ENCODE measurements around the gene HPS4. TPM values are rescaled to one million over a fixed set of nuclear protein-coding genes. Genes with fewer than 3 reads are reported as not detected.
A peak's percentile ranks its signal among the peaks of the same experiment; 100 is the strongest.

HPS4 gene
- total RNA-seq, 1 donor from 2014 or later: 11.7 TPM

DNA sequence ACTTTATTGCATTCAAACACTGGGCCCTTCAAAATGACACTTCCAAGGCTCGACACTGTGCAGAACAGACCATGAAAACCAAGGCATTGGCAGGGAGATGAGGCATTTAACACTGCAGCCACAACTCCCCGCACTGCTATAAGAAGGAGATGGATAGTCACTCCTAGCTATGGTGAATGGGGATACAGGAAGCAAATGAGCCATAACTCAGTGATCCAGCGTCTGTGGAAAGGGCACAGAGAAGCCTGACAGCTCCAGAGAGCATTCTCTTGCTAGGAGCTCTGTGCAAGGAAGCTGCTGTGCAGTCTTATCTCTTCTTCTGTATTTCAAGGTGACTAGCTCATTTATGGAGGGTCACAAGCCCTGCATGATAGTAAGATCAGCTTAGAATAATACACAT, 20.9 kb downstream of the HPS4 start:
- DNase-seq: no peak
- H3K36me3 ChIP-seq: peaks cover 87% of the 10 kb centered on the region
- TF ChIP-seq, protein P1, sequence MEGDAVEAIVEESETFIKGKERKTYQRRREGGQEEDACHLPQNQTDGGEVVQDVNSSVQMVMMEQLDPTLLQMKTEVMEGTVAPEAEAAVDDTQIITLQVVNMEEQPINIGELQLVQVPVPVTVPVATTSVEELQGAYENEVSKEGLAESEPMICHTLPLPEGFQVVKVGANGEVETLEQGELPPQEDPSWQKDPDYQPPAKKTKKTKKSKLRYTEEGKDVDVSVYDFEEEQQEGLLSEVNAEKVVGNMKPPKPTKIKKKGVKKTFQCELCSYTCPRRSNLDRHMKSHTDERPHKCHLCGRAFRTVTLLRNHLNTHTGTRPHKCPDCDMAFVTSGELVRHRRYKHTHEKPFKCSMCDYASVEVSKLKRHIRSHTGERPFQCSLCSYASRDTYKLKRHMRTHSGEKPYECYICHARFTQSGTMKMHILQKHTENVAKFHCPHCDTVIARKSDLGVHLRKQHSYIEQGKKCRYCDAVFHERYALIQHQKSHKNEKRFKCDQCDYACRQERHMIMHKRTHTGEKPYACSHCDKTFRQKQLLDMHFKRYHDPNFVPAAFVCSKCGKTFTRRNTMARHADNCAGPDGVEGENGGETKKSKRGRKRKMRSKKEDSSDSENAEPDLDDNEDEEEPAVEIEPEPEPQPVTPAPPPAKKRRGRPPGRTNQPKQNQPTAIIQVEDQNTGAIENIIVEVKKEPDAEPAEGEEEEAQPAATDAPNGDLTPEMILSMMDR (IDR thresholded peaks at IDR 0.05; ENCODE audit: borderline replicate concordance): no peak
- intact Hi-C loops (cut with micrococcal nuclease): loop anchor here (10.0 kb wide), 1 partner anchor 98 kb away; no protein-coding TSS in a partner anchor
- no peaks in the 10 kb centered on the region for H3K9me3 ChIP-seq (replicated peaks)
- H3K27ac ChIP-seq (replicated peaks): no peak overlapping the region
- peaks cover 10% of the 10 kb centered on the region for H3K4me1 ChIP-seq
- H3K4me3 ChIP-seq: no peak overlapping the region
- no peaks in the 10 kb centered on the region for H3K27me3 ChIP-seq (ENCODE audit: low read depth)

DNA sequence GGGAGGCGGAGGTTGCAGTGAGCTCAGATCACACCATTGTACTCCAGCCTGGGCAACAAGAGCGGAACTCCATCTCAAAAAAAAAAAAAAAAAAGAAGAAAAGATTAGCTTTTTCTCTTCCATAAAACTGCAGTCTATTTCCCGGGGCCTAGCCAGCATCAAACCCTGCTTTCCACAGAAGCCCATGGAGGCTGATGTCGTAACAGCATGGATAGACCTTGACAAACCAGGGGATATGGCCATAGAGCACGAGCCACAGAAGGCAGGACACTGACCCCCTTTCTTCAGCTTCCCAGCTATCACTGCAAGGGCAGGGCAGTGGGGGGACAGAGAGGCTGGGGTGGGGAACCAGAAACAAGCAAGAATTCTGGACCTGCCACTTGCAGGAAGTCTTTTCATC, 21.5 kb downstream of the HPS4 start:
- H3K9me3 ChIP-seq (replicated peaks): no peaks in the 10 kb centered on the region
- H3K4me1 ChIP-seq: peaks cover 10% of the 10 kb centered on the region
- TF ChIP-seq, protein P1 (IDR thresholded peaks at IDR 0.05; ENCODE audit: borderline replicate concordance): no peak
- H3K27ac ChIP-seq (replicated peaks): no peak overlapping the region
- H3K36me3 ChIP-seq: peaks cover 87% of the 10 kb centered on the region
- intact Hi-C loops (cut with micrococcal nuclease): loop anchor here (10.0 kb wide), 1 partner anchor 97 kb away; no protein-coding TSS in a partner anchor
- DNase-seq: no peak
- no peaks in the 10 kb centered on the region for H3K27me3 ChIP-seq (ENCODE audit: low read depth)
- H3K4me3 ChIP-seq: no peak overlapping the region

DNA sequence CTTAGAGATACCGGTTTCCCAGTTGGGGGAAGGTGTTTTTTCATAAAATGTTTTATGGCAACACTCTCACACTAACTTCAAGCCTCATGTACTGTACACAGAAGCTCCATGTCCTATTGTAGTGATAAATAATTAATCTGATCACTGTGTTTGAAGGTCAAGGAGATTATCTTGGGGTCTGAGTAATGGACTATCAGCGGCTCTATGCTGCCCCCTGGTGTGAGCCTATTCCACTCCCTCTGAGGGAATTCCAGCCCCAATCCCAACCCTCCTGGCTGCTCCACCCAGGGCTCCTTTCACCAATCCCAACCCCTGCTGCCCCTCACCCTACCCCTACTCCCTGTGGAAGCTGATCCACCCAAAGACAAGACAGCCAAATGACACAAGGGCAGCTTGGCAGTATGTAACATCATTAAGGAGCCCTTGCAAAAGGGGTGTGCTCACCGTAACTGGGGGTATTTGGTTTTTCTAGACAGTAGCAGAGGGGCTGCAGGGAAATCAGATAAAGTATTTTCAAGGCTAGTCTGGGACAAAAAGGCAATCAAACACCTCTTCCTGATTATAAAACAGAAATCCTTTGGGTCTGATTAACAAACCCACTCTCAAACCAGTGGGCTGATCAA, 22.3 kb downstream of the HPS4 start:
- Histone ChIP-seq H3K9me3 (replicated peaks) (no peaks in the 10 kb centered on the region), H3K27me3 (ENCODE audit: low read depth) (no peaks in the 10 kb centered on the region), H3K27ac (replicated peaks) (no peak overlapping the region), H3K4me3 (no peak overlapping the region), H3K36me3 (peaks cover 88% of the 10 kb centered on the region), H3K4me1 (peaks cover 10% of the 10 kb centered on the region)
- peak; percentile 42 for DNase-seq
- TF ChIP-seq, protein P1 (IDR thresholded peaks at IDR 0.05; ENCODE audit: borderline replicate concordance): peak; percentile 81
- intact Hi-C loops (cut with micrococcal nuclease): loop anchor here (10.0 kb wide), 1 partner anchor 96 kb away; no protein-coding TSS in a partner anchor

DNA sequence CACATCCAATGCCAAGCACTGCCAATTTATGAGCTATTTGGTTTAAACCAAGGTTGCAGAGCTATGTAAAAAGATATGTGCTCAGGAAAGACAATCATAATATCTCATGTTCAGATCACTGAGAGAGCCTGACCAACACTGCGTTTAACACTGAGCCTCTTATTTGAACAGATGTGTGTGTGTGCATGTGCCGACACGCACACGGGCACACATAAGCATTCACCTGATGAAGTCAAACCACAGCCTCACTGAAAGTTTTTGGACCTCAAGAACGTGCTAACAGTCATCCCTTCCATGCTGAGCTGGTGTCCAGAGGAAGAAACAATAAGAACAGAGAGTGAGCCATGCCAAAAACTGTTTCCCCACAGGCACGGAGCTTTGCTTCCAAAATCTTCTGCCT, 23.4 kb downstream of the HPS4 start:
- Histone ChIP-seq H3K9me3 (replicated peaks) (no peaks in the 10 kb centered on the region), H3K27ac (replicated peaks) (no peak overlapping the region), H3K36me3 (peaks cover 86% of the 10 kb centered on the region), H3K4me3 (no peak overlapping the region), H3K27me3 (ENCODE audit: low read depth) (no peaks in the 10 kb centered on the region), H3K4me1 (peaks cover 10% of the 10 kb centered on the region)
- TF ChIP-seq, protein P1 (IDR thresholded peaks at IDR 0.05; ENCODE audit: borderline replicate concordance): no peak
- intact Hi-C loops (cut with micrococcal nuclease): loop anchor here (10.0 kb wide), 1 partner anchor 95 kb away; no protein-coding TSS in a partner anchor
- DNase-seq: no peak

DNA sequence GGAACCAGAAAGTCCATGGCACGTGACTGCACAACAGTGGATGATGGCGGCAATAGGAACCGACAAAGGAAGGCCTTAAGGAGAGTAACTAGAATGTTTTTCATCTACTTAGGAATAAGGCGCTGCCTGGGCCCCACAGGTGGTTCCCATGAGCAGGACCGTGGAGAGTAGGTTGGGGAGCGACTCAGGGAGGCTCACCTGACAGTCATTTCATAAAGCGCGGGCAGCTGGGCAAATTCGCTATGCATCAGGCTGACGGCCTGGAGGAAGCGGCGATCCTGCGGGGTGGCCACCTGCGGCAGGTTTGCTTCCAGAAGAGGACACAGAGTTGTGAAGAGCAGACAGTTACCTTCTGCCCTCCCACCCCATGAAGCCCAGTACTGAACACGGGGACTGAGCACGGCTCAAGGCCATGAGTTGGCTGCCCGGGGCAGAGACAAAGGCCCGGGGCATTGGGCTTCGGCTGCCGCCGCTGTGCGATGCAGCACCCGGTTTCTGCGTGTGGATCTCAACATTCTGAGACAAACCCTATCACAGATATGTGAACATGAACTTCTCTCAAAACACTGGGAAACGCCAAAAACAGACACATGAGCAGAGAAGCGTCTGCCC, 25.8 kb downstream of the HPS4 start:
- Histone ChIP-seq H3K27me3 (ENCODE audit: low read depth) (no peaks in the 10 kb centered on the region), H3K4me3 (no peak overlapping the region), H3K27ac (replicated peaks) (no peak overlapping the region), H3K36me3 (peaks cover 79% of the 10 kb centered on the region), H3K9me3 (replicated peaks) (no peaks in the 10 kb centered on the region), H3K4me1 (peaks cover 4% of the 10 kb centered on the region)
- intact Hi-C loops (cut with micrococcal nuclease): no loop called here
- TF ChIP-seq, protein P1 (IDR thresholded peaks at IDR 0.05; ENCODE audit: borderline replicate concordance): no peak
- DNase-seq: no peak

All from left ventricle myocardium inferior (tissue), 1 donor.